HL-60 (cell line): Measurements from ENCODE around the gene SLC5A6.

ENCODE experiments used
- DNase-seq, 2 experiments: peaks; one replicate each; pipeline ENCODE4 v3.0.0-alpha.2; 2010 to 2020; ENCODE audit warnings: low read depth in 1 of 2, low spot score in 1 of 2
- H3K27ac ChIP-seq: fragments of 250-450 bp; sonication (Bioruptor Pico); replicated peaks from 2 replicates; pipeline ENCODE4 v1.5.1; 2020; ENCODE audit warnings: mild to moderate bottlenecking, moderate library complexity
- H3K27me3 ChIP-seq: fragments of 250-450 bp; sonication (Bioruptor Pico); 2 replicates; pipeline ENCODE4 v1.5.1; 2021; ENCODE audit warnings: mild to moderate bottlenecking, moderate library complexity; ENCODE audit not compliant: insufficient read depth, poor library complexity, severe bottlenecking
- H3K4me3 ChIP-seq: replicated peaks from 2 replicates; pipeline ENCODE4 v1.5.1; 2011; ENCODE audit warnings: mild to moderate bottlenecking, control low read depth, low read length; ENCODE audit not compliant: insufficient read depth
- GABPA ChIP-seq: IDR thresholded peaks from 2 replicates; pipeline ENCODE4 v1.6.1; 2012; ENCODE audit warnings: low read depth
- POLR2AphosphoS5 ChIP-seq: IDR thresholded peaks from 2 replicates; pipeline ENCODE4 v1.6.1; 2012; ENCODE audit warnings: low read depth
- REST ChIP-seq: IDR thresholded peaks from 2 replicates; pipeline ENCODE4 v1.6.1; 2012; ENCODE audit warnings: low read depth; ENCODE audit not compliant: insufficient replicate concordance
- SPI1 ChIP-seq: IDR thresholded peaks from 2 replicates; pipeline ENCODE4 v1.6.1; 2012; ENCODE audit warnings: low read depth, mild to moderate bottlenecking, borderline replicate concordance
- TF ChIP-seq, protein P1 (sequence below): IDR thresholded peaks from one replicate; pipeline ENCODE4 v1.5.1; 2011; ENCODE audit warnings: low read length, control low read depth, inconsistent platforms; ENCODE audit not compliant: insufficient read depth

The SLC5A6 gene

DNA sequence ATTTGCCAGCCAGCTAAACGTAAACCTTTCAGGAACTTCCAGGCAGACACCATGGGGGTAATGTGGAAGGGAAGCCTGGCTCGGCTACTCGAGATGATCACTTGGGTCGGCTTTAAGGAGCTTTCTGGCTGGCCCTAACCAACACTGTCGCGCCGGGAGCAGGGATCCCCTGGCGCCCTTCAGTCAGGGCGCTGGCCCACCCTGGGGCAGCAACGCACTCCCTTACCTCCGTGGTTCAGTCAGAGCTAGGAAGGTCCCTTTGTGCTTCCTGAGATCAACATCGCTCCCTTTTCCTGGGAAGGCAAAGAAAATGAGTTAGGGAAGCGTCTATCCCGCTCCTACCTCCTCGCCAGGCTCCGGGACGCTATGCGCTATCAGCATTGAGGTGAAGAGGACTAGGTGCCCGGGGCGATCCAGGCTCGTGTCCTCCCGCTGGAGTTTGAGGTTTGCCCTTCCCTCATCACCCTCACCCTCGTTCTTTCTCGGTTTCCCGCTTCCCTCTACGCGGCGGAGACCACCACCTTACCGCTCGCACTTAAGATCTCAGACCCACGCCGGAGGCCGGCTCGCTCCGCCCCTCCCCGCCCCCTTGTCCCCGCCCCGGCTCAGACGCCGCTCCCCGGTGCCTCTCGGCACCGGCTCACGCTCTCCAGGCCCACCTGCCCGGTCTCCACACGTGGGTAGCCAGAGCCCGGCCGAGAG lies 676 bp downstream of the SLC5A6 start:
- H3K27ac ChIP-seq = peak overlapping the region; percentile 98
- no peaks in the 10 kb centered on the region for H3K27me3 ChIP-seq
- DNase-seq = peak in 1 of 2 experiments; percentile 76
- H3K4me3 ChIP-seq = peak overlapping the region; percentile 87
- TF ChIP-seq SPI1 (no peak), GABPA (no peak)
- TF ChIP-seq, protein P1, sequence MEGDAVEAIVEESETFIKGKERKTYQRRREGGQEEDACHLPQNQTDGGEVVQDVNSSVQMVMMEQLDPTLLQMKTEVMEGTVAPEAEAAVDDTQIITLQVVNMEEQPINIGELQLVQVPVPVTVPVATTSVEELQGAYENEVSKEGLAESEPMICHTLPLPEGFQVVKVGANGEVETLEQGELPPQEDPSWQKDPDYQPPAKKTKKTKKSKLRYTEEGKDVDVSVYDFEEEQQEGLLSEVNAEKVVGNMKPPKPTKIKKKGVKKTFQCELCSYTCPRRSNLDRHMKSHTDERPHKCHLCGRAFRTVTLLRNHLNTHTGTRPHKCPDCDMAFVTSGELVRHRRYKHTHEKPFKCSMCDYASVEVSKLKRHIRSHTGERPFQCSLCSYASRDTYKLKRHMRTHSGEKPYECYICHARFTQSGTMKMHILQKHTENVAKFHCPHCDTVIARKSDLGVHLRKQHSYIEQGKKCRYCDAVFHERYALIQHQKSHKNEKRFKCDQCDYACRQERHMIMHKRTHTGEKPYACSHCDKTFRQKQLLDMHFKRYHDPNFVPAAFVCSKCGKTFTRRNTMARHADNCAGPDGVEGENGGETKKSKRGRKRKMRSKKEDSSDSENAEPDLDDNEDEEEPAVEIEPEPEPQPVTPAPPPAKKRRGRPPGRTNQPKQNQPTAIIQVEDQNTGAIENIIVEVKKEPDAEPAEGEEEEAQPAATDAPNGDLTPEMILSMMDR = no peak

- no peak overlapping the region for H3K27ac ChIP-seq
- H3K4me3 ChIP-seq = no peak overlapping the region
- TF ChIP-seq REST (no peak), POLR2AphosphoS5 (no peak), SPI1 (no peak), GABPA (no peak)
- TF ChIP-seq, protein P1 = no peak
- H3K27me3 ChIP-seq = no peaks in the 10 kb centered on the region
- DNase-seq = no peak
These were observed 2.3 kb downstream of the SLC5A6 start for GRCh38 chr2:27209621-27210401.

DNA sequence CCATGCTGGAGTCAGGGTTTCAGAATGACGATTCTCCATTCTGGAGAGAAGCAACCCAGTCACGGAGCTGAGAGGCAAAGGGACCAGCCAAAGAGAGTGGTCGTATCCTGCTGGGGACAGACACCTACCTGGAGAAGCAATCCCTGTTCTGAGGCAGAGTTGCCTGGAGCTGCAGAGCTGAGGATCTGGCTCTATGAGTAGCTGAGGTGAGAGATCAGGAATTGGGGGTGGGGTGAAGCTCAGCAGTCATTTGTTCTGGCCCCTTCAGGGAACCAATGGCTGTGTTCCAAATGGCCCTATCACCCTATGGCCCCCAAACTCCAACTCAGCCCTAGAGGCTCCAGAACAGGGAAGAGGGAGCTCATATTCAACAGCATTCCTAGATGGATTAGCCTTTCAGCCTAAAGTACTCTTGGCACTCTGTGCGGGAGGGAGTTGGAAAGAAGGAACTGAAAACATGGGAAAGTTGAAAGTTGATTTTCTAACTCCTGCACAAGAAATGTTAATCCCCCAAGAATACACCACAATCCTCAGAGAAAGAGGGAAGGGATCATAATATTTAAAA lies 3.5 kb downstream of the SLC5A6 start:
- TF ChIP-seq POLR2AphosphoS5 (no peak), GABPA (no peak), SPI1 (no peak), REST (no peak)
- TF ChIP-seq, protein P1 = no peak
- DNase-seq = no peak
- H3K27ac ChIP-seq = no peak overlapping the region
- no peak overlapping the region for H3K4me3 ChIP-seq
- H3K27me3 ChIP-seq = no peaks in the 10 kb centered on the region
